H54 (cell line): ENCODE results near the gene ETFDH.
"Not testable (repeated sequence)": the region's sequence is repeated elsewhere in the genome, so short reads cannot be mapped to it uniquely, and the experiment has no call there.

Experiments used
- DNase-seq: peaks from one replicate; pipeline ENCODE4 v3.0.0; 2011; ENCODE audit warnings: low spot score, mixed read lengths; ENCODE audit not compliant: insufficient read length
- FAIRE-seq: peaks from 3 replicates; lab custom pipeline; 2011; peaks lifted over from hg19 to GRCh38; lab: Jason Lieb, UNC
- POLR2A ChIP-seq: IDR thresholded peaks from 2 replicates; pipeline ENCODE4 v1.6.1; 2011; ENCODE audit warnings: low read depth, mild to moderate bottlenecking, low read length

The ETFDH gene

GRCh38 chr4:158666892-158667291 is 5.2 kb upstream of the ETFDH start:
- FAIRE-seq (no peak), DNase-seq (no peak)
- no peak for TF ChIP-seq POLR2A

GRCh38 chr4:158667651-158668198 is 4.4 kb upstream of the ETFDH start:
- no peak for FAIRE-seq
- no peak for TF ChIP-seq POLR2A
- no peak for DNase-seq

GRCh38 chr4:158669310-158669709 is 2.8 kb upstream of the ETFDH start:
- DNase-seq (no peak), FAIRE-seq (no peak)
- no peak for TF ChIP-seq POLR2A

GRCh38 chr4:158670975-158671664 is 976 bp upstream of the ETFDH start:
- DNase-seq (peak; percentile 8), FAIRE-seq (peak; percentile 36)
- peak; percentile 7; the same call in 1 of the 2 replicates for TF ChIP-seq POLR2A

GRCh38 chr4:158671665-158671914 is 506 bp upstream of the ETFDH start, which contains the start of gene C4orf46:
C4orf46 (minus strand) TSS chr4:158671887; CDS start chr4:158671801, 86 bp downstream.
- peak; percentile 34; the same call in 1 of the 2 replicates for TF ChIP-seq POLR2A
- no peak for DNase-seq
- no peak for FAIRE-seq

- no peak for FAIRE-seq
- no peak for TF ChIP-seq POLR2A
Measured at GRCh38 chr4:158673633-158674032, 1.5 kb downstream of the ETFDH start.

GRCh38 chr4:158676076-158676475 is 4.0 kb downstream of the ETFDH start:
- no peak for DNase-seq
- no peak for TF ChIP-seq POLR2A
- FAIRE-seq, result no peak

More at GRCh38 chr4:158673633-158674032, 1.5 kb downstream of the ETFDH start:
- DNase-seq, result no peak

- no peak for TF ChIP-seq POLR2A
- no peak for DNase-seq
- FAIRE-seq, result no peak
Measured at GRCh38 chr4:158678767-158679166, 6.7 kb downstream of the ETFDH start.

- no peak for TF ChIP-seq POLR2A
- DNase-seq, result no peak
- no peak for FAIRE-seq
Measured at GRCh38 chr4:158681629-158682028, 9.5 kb downstream of the ETFDH start.

GRCh38 chr4:158682066-158682465 is 10.0 kb downstream of the ETFDH start:
- FAIRE-seq (no peak), DNase-seq (no peak)
- no peak for TF ChIP-seq POLR2A

GRCh38 chr4:158688813-158689212 is 16.7 kb downstream of the ETFDH start:
- TF ChIP-seq POLR2A, result no peak
- DNase-seq, result no peak
- no peak for FAIRE-seq

- no peak for DNase-seq
- no peak for FAIRE-seq
- TF ChIP-seq POLR2A, result no peak
Measured at GRCh38 chr4:158704274-158704673, 32.2 kb downstream of the ETFDH start.

- no peak for TF ChIP-seq POLR2A
- FAIRE-seq (no peak), DNase-seq (no peak)
Measured at GRCh38 chr4:158710814-158711213, 38.7 kb downstream of the ETFDH start.

GRCh38 chr4:158712622-158713021 is 40.5 kb downstream of the ETFDH start:
- not testable (repeated sequence) for FAIRE-seq, DNase-seq

GRCh38 chr4:158714937-158715336 is 42.8 kb downstream of the ETFDH start:
- no peak for DNase-seq
- FAIRE-seq, result no peak
- no peak for TF ChIP-seq POLR2A

- FAIRE-seq (no peak), DNase-seq (no peak)
- no peak for TF ChIP-seq POLR2A
Measured at GRCh38 chr4:158715802-158716201, 43.7 kb downstream of the ETFDH start.
